K562 (cell line): ENCODE results near the gene COL1A1.

Experiments used
- CEBPB ChIP-seq: fragments of 450-650 bp; IDR thresholded peaks from 2 replicates; pipeline ENCODE4 v1.6.1; 2016; ENCODE audit warnings: missing genetic modification characterization, missing compliant biosample characterization
- IRF9 ChIP-seq: fragments of 450-650 bp; IDR thresholded peaks from 2 replicates; pipeline ENCODE4 v1.6.1; 2016; ENCODE audit warnings: missing biosample characterization, missing genetic modification characterization
- MAX ChIP-seq: sonication (generic); formaldehyde crosslinking; IDR thresholded peaks from 2 replicates; pipeline ENCODE4 v1.9.0; 2022; ENCODE audit warnings: mild to moderate bottlenecking, missing genetic modification reagents
- MTF1 ChIP-seq: fragments of 250-450 bp; sonication (Bioruptor Pico); IDR thresholded peaks from 2 replicates; pipeline ENCODE4 v1.9.0; 2021; ENCODE audit warnings: moderate library complexity, mild to moderate bottlenecking, inconsistent platforms, borderline replicate concordance
- POLR2A ChIP-seq: fragments of 450-650 bp; conservative IDR thresholded peaks from 2 replicates; pipeline ENCODE4 v1.6.1; 2016
- RBM22 ChIP-seq: fragments of 200-400 bp; formaldehyde crosslinking; IDR thresholded peaks from 2 replicates; pipeline ENCODE4 v1.6.1; 2018; ENCODE audit warnings: low read length, low read depth; ENCODE audit not compliant: poor library complexity, severe bottlenecking
- REST ChIP-seq, 2 experiments: fragments of 450-650 bp; formaldehyde crosslinking in 1 of 2; IDR thresholded peaks; 2 replicates each; pipeline versions ENCODE4 v1.4.0 to v1.6.1; 2014 to 2020; ENCODE audit warnings: mild to moderate bottlenecking in 2 of 2, borderline replicate concordance in 1 of 2, low read depth in 1 of 2
- SETDB1 ChIP-seq: IDR thresholded peaks from one replicate; pipeline ENCODE4 v1.6.1; 2012; ENCODE audit warnings: low read length, control low read depth, inconsistent platforms
- TCF3 ChIP-seq: sonication (generic); formaldehyde crosslinking; IDR thresholded peaks from 2 replicates; pipeline ENCODE4 v1.4.0; 2020; ENCODE audit warnings: mild to moderate bottlenecking, missing genetic modification reagents
- YY1 ChIP-seq, 3 experiments: IDR thresholded peaks; 2 replicates each; pipeline ENCODE4 v1.6.1; 2011; ENCODE audit warnings: low read length in 2 of 3, mild to moderate bottlenecking in 2 of 3, moderate library complexity in 2 of 3, borderline replicate concordance in 1 of 3, control low read depth in 1 of 3, low read depth in 1 of 3; ENCODE audit not compliant: insufficient read depth in 3 of 3, insufficient replicate concordance in 2 of 3, control insufficient read depth in 1 of 3, insufficient read length in 1 of 3; ENCODE audit errors: extremely low read depth in 1 of 3
- TF ChIP-seq, protein P1 (sequence below): fragments of 250-450 bp; sonication (Bioruptor Pico); IDR thresholded peaks from 2 replicates; pipeline ENCODE4 v1.4.0; 2020; ENCODE audit warnings: mild to moderate bottlenecking
- TF ChIP-seq, protein P2 (sequence below), 2 experiments: fragments of 450-650 bp in 1 of 2; sonication (generic) in 1 of 2; formaldehyde crosslinking in 1 of 2; IDR thresholded peaks in 1 of 2; conservative IDR thresholded peaks in 1 of 2; 2 replicates each; pipeline versions ENCODE4 v1.6.1 to v1.8.1; 2016 to 2023; ENCODE audit warnings: mild to moderate bottlenecking in 2 of 2, moderate library complexity in 2 of 2, inconsistent platforms in 1 of 2, missing genetic modification reagents in 1 of 2

DNA sequence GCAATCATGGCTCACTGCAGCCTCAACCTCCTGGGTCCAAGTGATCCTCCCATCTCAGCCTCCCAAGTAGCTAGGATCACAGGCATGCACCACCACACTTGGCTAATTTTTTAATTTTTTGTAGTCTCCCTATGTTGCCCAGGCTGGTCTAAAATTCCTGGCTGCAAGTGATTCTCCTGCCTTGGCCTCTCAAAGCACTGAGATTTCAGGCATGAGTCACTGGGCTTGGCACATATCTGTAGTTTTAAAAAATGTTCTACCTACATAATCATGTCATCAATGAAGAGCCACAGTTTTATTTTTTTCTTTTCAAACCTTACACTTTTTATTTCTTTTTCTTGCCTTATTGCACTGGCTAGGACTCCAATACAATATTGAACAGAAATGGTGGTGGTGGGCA lies 33.1 kb upstream of the COL1A1 start:
- TF ChIP-seq, protein P1, sequence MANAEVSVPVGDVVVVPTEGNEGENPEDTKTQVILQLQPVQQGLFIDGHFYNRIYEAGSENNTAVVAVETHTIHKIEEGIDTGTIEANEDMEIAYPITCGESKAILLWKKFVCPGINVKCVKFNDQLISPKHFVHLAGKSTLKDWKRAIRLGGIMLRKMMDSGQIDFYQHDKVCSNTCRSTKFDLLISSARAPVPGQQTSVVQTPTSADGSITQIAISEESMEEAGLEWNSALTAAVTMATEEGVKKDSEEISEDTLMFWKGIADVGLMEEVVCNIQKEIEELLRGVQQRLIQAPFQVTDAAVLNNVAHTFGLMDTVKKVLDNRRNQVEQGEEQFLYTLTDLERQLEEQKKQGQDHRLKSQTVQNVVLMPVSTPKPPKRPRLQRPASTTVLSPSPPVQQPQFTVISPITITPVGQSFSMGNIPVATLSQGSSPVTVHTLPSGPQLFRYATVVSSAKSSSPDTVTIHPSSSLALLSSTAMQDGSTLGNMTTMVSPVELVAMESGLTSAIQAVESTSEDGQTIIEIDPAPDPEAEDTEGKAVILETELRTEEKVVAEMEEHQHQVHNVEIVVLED (CRISPR knock-in tag), result no peak
- no peak for TF ChIP-seq TCF3 (CRISPR knock-in tag)
- TF ChIP-seq RBM22, result no peak
- TF ChIP-seq CEBPB (tag), result no peak
- no peak for TF ChIP-seq POLR2A
- no peak for TF ChIP-seq YY1 (IDR thresholded peaks at IDR 0.05; ENCODE audit: borderline replicate concordance in 1 of 3, control insufficient read depth in 1 of 3, extremely low read depth in 1 of 3, insufficient read depth in 3 of 3, insufficient read length in 1 of 3, insufficient replicate concordance in 2 of 3, low read depth in 1 of 3, low read length in 2 of 3)
- TF ChIP-seq REST (IDR thresholded peaks at IDR 0.05; ENCODE audit: borderline replicate concordance), result no peak
- TF ChIP-seq REST (CRISPR knock-in tag; IDR thresholded peaks at IDR 0.05; ENCODE audit: low read depth), result no peak
- TF ChIP-seq IRF9 (tag), result no peak
- TF ChIP-seq SETDB1, result no peak
- TF ChIP-seq MTF1, result no peak
- no peak for TF ChIP-seq MAX (CRISPR knock-in tag)
- TF ChIP-seq, protein P2, sequence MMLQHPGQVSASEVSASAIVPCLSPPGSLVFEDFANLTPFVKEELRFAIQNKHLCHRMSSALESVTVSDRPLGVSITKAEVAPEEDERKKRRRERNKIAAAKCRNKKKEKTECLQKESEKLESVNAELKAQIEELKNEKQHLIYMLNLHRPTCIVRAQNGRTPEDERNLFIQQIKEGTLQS (IDR thresholded peaks at IDR 0.05), result no peak
- TF ChIP-seq, protein P2 (CRISPR knock-in tag; conservative IDR thresholded peaks at IDR 0.05), result no peak
